G401 (cell line): ENCODE measurements around the gene CCR4. TPM values are rescaled to one million over a fixed set of nuclear protein-coding genes. Genes with fewer than 3 reads are reported as not detected.
"Not testable (repeated sequence)": the region's sequence is repeated elsewhere in the genome, so short reads cannot be mapped to it uniquely, and the experiment has no call there.

Source experiments
- DNase-seq: peaks from one replicate; pipeline ENCODE4 v3.0.0-alpha.2; 2015; ENCODE audit warnings: low spot score
- in situ Hi-C: cut with HindIII; loops from 2 replicates; pipeline ENCODE4 v1.10.0; 2016; ENCODE audit warnings: low sequenced_read_pairs, mixed read lengths
- total RNA-seq: library from RNA; depleted of rRNA; stranded (reverse); fragments of >200 nt; shearing (Covaris generic); gene quantifications from 2 replicates; pipeline ENCODE4 v1.2.3, GENCODE V29; 2014

CCR4 gene
- total RNA-seq, 1 experiment from 2014 or later, result 0.07 TPM

GRCh38 chr3:32948625-32949445 is 2.6 kb upstream of the CCR4 start:
- in situ Hi-C loops, result no loop called here
- DNase-seq, result no peak

DNA sequence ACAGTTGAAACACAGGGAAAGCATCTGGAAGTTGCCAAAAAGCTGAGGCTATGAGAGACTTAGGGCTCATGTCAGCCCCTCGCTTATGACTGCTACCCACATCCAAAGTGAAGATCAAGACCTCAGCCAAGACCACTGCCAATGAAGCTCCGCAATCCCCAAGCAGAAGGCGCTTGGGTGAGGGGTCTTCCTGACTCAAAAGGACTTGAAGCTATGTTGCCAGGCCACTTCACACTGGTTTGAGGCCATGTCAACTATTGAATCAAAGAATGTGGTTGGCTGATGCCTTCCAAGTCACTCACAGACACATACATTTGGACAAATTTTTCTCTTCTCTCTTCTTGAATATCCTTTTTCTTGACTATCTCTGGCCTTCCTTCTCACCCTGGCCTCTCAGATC is 928 bp upstream of the CCR4 start:
- no peak for DNase-seq
- in situ Hi-C loops, result no loop called here

- DNase-seq, result no peak
- in situ Hi-C loops, result no loop called here
Observed at GRCh38 chr3:32952369-32953077, 1.1 kb downstream of the CCR4 start.

DNA sequence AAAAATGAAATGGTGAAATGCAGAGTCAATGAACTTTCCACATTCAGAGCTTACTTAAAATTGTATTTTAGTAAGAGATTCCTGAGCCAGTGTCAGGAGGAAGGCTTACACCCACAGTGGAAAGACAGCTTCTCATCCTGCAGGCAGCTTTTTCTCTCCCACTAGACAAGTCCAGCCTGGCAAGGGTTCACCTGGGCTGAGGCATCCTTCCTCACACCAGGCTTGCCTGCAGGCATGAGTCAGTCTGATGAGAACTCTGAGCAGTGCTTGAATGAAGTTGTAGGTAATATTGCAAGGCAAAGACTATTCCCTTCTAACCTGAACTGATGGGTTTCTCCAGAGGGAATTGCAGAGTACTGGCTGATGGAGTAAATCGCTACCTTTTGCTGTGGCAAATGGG is 3.1 kb downstream of the CCR4 start:
- in situ Hi-C loops, result no loop called here
- no peak for DNase-seq

GRCh38 chr3:32956750-32957570 is 5.5 kb downstream of the CCR4 start:
- in situ Hi-C loops, result no loop called here
- DNase-seq, result no peak

- in situ Hi-C loops, result no loop called here
Observed at GRCh38 chr3:32958509-32958908, 7.1 kb downstream of the CCR4 start.

GRCh38 chr3:32959371-32959770 is 7.9 kb downstream of the CCR4 start:
- DNase-seq, result no peak
- in situ Hi-C loops, result no loop called here

More at GRCh38 chr3:32958509-32958908, 7.1 kb downstream of the CCR4 start:
- no peak for DNase-seq

- in situ Hi-C loops, result no loop called here
Observed at GRCh38 chr3:32960404-32961170, 9.1 kb downstream of the CCR4 start.

DNA sequence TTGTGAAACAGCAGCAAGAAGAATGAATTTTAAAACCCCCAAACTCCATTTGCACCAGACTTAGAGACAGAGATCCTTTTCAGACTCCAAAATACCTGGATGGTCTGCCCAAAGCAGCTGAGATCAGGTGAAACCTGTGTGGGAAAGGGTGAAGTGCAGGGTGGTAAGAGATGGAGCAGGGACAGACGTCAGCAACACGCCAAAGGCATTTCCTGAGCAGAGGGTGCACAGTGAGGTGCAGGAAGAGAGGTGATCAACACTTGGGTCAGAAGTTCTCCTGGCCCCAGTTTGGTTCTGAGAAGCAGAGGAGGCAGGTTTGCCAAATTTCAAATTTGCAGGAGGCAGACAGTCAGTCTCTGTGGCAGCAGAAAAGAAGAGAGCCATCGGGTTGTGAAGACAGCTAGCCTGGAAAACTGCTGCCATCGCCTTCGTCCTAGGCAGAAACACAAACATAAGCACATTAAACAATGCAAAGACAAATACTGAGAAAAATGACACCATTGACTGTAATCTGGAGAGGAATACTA is 9.8 kb downstream of the CCR4 start:
- in situ Hi-C loops, result no loop called here
- DNase-seq, result no peak

More at GRCh38 chr3:32960404-32961170, 9.1 kb downstream of the CCR4 start:
- no peak for DNase-seq

DNA sequence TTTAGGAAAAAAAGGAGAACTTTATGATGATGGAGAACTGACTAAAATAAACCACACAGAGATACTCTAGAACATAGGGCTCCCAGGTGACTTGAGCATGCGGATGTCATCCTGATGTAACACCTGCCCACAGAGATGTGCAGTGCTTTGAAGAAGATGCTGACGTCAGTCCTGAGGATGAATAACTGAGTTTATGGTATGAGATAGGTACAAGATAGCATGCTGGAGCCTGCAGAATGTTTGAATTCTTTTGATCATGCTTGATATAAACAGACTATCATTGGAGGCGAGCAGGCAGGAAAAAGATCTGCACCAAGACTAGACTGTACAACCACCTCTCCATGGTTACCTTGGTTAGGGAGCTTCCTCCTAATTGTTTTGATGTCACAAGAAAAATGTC is 12.4 kb downstream of the CCR4 start:
- in situ Hi-C loops, result no loop called here
- DNase-seq, result no peak

DNA sequence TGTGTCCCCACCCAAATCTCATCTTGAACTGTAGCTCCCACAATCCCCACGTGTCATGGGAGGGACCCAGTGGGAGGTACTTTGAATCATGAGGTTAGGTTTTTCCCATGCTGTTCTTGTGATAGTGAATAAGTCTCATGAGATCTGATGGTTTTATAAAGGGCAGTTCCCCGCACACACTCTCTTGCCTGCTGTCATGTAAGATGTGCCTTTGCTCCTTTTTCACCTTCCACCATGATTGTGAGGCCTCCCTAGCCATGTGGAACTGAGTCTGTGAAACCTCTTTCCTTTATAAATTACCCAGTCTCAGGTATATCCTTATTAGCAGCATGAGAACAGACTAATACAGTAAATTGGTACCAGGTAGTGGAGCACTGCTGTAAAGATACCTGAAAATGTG is 13.3 kb downstream of the CCR4 start:
- in situ Hi-C loops, DNase-seq: not testable (repeated sequence)

GRCh38 chr3:32965617-32966213 is 14.3 kb downstream of the CCR4 start:
- DNase-seq, in situ Hi-C loops: not testable (repeated sequence)

- in situ Hi-C loops, result not testable (repeated sequence)
Observed at GRCh38 chr3:32966627-32967026, 15.2 kb downstream of the CCR4 start.

DNA sequence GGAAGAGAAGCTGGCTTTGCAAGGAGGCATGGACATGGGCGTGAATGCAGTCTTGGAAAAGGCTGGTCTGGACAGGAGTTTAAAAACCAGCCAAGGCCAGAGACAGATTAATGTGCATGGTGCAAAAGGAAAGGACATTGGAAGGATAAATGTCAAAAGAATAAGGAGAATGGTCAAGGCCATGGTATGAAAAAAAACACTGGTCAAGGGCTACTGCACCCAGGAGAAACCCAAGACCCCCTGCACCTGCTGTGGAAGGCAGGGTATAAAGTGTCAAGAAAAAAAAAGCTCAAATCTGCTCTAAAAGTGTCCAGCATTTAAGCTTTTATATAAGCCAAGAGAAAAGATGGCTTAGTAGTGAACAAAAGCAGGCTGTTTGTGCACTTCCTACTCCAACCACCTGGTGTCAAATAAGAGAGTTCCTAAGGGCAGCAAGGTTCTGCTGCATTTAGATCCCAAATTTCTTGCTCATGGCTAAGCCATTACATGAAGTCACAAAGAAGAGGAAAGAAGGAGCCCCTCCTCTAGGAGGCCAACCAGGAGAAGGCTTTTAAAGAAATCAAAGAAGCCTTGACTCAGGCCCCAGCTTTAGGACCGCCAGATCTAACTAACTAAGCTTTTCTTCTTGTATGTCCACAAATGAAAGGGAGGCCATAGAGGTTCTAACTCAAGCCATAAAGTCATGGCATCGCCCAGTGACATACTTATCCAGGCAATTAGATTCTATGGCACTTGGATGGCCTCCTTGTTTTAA is 16.9 kb downstream of the CCR4 start:
- in situ Hi-C loops, result no loop called here
- no peak for DNase-seq

More at GRCh38 chr3:32966627-32967026, 15.2 kb downstream of the CCR4 start:
- DNase-seq, result not testable (repeated sequence)

- in situ Hi-C loops, result no loop called here
- no peak for DNase-seq
Observed at GRCh38 chr3:32968920-32969389, 17.5 kb downstream of the CCR4 start.

DNA sequence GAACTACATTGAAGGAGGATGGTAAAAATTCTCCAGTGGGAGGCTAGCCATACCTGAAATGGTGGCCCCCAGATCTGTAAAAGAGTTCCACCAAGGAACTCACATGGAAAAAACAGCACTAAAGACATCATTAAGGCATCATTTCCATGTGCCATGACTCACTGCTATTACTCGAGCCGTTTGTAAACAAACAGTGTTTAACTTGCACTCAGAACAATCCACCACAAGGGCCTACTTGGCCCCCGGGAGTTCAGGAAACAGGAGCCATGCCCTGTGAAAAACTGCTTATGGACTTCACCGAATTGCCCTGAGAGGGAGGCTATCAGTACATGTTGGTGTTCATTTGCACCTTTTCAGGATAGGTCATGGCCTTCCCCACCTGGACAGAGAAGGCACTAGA is 18.2 kb downstream of the CCR4 start:
- no peak for DNase-seq
- in situ Hi-C loops, result no loop called here

- in situ Hi-C loops, DNase-seq: not testable (repeated sequence)
Observed at GRCh38 chr3:32971291-32971690, 19.8 kb downstream of the CCR4 start.
